ENCODE measurements around the gene SRSF8.
A peak's percentile ranks its signal among the peaks of the same experiment; 100 is the strongest.
"Not testable (repeated sequence)": the region's sequence is repeated elsewhere in the genome, so short reads cannot be mapped to it uniquely, and the experiment has no call there.

The SRSF8 gene

GRCh38 chr11:95042906-95043305, 23.8 kb upstream of the SRSF8 start:
- no peak for TF ChIP-seq CTCF (conservative IDR thresholded peaks at IDR 0.05)
- no peak overlapping the region; the same call in 1 of the 2 replicates for H3K27ac ChIP-seq

- TF ChIP-seq CTCF (conservative IDR thresholded peaks at IDR 0.05): no peak
- H3K27ac ChIP-seq: peak overlapping the region; percentile 18
Measured at GRCh38 chr11:95044010-95044409, 22.7 kb upstream of the SRSF8 start.

GRCh38 chr11:95045812-95046211, 20.9 kb upstream of the SRSF8 start:
- TF ChIP-seq CTCF (conservative IDR thresholded peaks at IDR 0.05): no peak
- H3K27ac ChIP-seq: no peak overlapping the region

GRCh38 chr11:95049122-95049521, 17.6 kb upstream of the SRSF8 start, which contains the start of gene KDM4F:
Gene KDM4F (plus strand): TSS chr11:95049422.
- H3K27ac ChIP-seq: not testable (repeated sequence)

- H3K27ac ChIP-seq: no peak overlapping the region
- no peak for TF ChIP-seq CTCF (conservative IDR thresholded peaks at IDR 0.05)
Measured at GRCh38 chr11:95050595-95051202, 16.0 kb upstream of the SRSF8 start.

GRCh38 chr11:95054356-95054755, 12.4 kb upstream of the SRSF8 start:
- H3K27ac ChIP-seq: no peak overlapping the region
- TF ChIP-seq CTCF (conservative IDR thresholded peaks at IDR 0.05): no peak

GRCh38 chr11:95055283-95055897, 11.3 kb upstream of the SRSF8 start:
- no peak for TF ChIP-seq CTCF (conservative IDR thresholded peaks at IDR 0.05)

GRCh38 chr11:95057959-95058358, 8.8 kb upstream of the SRSF8 start:
- TF ChIP-seq CTCF (conservative IDR thresholded peaks at IDR 0.05): no peak
- no peak overlapping the region for H3K27ac ChIP-seq

More at GRCh38 chr11:95055283-95055897, 11.3 kb upstream of the SRSF8 start:
- no peak overlapping the region for H3K27ac ChIP-seq

Data from VCaP (cell line).